GM12891 (cell line): Measurements from ENCODE around the gene EEFSEC.

Source experiments
- DNase-seq: peaks from one replicate; pipeline ENCODE4 v3.0.0; 2011; ENCODE audit warnings: low spot score; ENCODE audit not compliant: insufficient read length
- FAIRE-seq: peaks from 2 replicates; lab custom pipeline; 2011; peaks lifted over from hg19 to GRCh38; lab: Jason Lieb, UNC
- PAX5 ChIP-seq: IDR thresholded peaks from 2 replicates; pipeline ENCODE4 v1.6.1; 2011; ENCODE audit warnings: low read length, moderate library complexity, mild to moderate bottlenecking; ENCODE audit not compliant: insufficient read depth, severe bottlenecking
- POLR2A ChIP-seq: IDR thresholded peaks from 2 replicates; pipeline ENCODE4 v1.6.1; 2011; ENCODE audit warnings: low read depth, low read length, control low read depth
- POLR2AphosphoS5 ChIP-seq: IDR thresholded peaks from 2 replicates; pipeline ENCODE4 v1.6.1; 2011; ENCODE audit warnings: low read depth, low read length, control low read depth
- POU2F2 ChIP-seq: IDR thresholded peaks from 2 replicates; pipeline ENCODE4 v1.6.1; 2011; ENCODE audit warnings: low read depth, mild to moderate bottlenecking, control low read depth, low read length, moderate library complexity
- SPI1 ChIP-seq: IDR thresholded peaks from 2 replicates; pipeline ENCODE4 v1.6.1; 2011; ENCODE audit warnings: low read depth, low read length, control low read depth
- TAF1 ChIP-seq: IDR thresholded peaks from 2 replicates; pipeline ENCODE4 v1.6.1; 2011; ENCODE audit warnings: low read depth, low read length, control low read depth

The EEFSEC gene

GRCh38 chr3:128407247-128407646 lies 254.0 kb downstream of the EEFSEC start:
- FAIRE-seq: no peak
- DNase-seq: no peak
- no peak for TF ChIP-seq TAF1
- no peak for TF ChIP-seq PAX5
- no peak for TF ChIP-seq SPI1
- TF ChIP-seq POLR2AphosphoS5: no peak
- no peak for TF ChIP-seq POU2F2

GRCh38 chr3:128408012-128408692 lies 254.9 kb downstream of the EEFSEC start:
- no peak for TF ChIP-seq TAF1
- DNase-seq (no peak), FAIRE-seq (no peak)

- DNase-seq (no peak), FAIRE-seq (no peak)
- TF ChIP-seq POLR2A: no peak
- TF ChIP-seq POU2F2: no peak
- no peak for TF ChIP-seq POLR2AphosphoS5
- TF ChIP-seq SPI1: no peak
These were observed 255.7 kb downstream of the EEFSEC start for GRCh38 chr3:128408693-128409623.

DNA sequence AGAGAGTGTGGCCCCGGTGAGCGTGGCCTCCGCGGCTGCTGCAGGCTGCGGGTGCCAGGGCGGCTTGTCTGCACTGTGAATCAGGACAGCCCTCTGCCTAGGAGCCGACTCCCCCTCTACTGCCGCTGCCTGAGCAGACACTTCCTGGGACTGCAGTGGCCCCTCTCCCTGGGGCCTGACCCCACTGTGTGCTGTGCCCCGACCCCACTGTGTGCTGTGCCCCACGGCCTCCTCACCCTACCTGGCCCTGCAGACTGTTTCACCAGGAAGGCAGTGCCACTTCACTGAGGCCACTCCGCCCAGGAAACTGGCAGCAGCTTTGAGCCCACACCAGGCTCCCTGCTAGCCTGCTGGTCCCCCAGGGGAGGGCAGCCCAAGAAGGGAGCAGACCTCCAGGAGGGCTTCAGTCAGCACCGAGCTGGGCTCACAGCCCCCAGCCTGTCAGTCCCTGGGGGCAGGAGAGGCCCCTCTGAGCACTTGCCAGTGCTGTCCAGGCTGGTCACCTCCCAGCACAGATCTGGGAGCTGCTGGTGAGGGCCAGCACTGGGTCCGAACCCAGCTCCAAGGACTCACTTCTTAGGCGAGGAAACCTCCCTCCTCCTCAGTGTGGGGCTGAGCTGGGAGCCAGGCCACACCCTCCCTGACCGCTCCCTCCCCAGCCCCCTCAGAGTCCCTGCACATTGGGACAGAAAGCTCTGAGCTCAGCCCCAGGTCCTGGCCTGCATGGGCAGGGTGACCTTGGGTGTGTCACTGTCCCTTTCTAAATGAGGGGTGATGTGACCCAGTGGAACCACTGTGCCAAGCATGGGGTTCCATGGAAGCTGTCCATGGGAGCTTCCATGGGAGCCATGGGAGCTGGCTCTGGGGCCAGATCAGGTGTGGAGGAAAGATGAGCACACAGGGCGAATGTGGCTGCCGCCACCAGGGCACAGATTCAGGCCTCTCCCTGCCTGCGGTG lies 256.6 kb downstream of the EEFSEC start:
- DNase-seq: no peak
- TF ChIP-seq TAF1: no peak
- TF ChIP-seq PAX5: no peak
- no peak for TF ChIP-seq POLR2A
- TF ChIP-seq POU2F2: no peak
- no peak for TF ChIP-seq POLR2AphosphoS5
- no peak for TF ChIP-seq SPI1
- no peak for FAIRE-seq

- FAIRE-seq: no peak
- DNase-seq: no peak
- TF ChIP-seq TAF1 (no peak), PAX5 (no peak), POU2F2 (no peak), POLR2A (no peak), SPI1 (no peak), POLR2AphosphoS5 (no peak)
These were observed 257.6 kb downstream of the EEFSEC start for GRCh38 chr3:128410669-128411573.

DNA sequence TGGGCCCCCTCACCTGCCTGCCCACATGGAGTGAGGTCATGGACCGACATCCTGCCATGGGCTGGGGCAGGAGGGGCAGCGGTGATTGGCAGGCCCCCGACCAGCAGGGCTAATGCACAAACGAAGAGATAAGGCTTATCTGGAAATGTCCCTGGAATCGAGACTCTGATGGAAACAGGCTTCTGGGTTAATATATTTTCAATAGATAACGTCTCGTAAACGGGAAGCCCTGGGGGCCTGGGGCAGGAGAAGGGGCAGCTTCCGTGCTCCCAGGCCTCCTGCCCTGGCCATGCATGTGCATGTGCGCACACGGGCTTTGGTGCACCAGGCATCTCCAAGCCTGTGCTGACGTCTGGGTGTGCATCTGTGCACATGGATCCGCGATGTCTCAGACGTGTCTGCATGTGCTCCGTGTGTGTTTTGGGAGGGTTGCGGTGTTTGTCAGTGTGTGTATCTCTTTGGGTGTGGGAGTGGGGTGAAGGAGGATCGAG lies 258.3 kb downstream of the EEFSEC start:
- TF ChIP-seq PAX5 (no peak), POLR2AphosphoS5 (no peak), SPI1 (no peak), POLR2A (no peak), POU2F2 (no peak), TAF1 (no peak)
- FAIRE-seq: no peak
- DNase-seq: no peak

- FAIRE-seq: no peak
- no peak for TF ChIP-seq POLR2AphosphoS5
- no peak for TF ChIP-seq TAF1
- no peak for TF ChIP-seq POLR2A
- TF ChIP-seq PAX5: no peak
- TF ChIP-seq POU2F2: no peak
- TF ChIP-seq SPI1: no peak
- no peak for DNase-seq
These were observed 259.1 kb downstream of the EEFSEC start for GRCh38 chr3:128412180-128413002.

DNA sequence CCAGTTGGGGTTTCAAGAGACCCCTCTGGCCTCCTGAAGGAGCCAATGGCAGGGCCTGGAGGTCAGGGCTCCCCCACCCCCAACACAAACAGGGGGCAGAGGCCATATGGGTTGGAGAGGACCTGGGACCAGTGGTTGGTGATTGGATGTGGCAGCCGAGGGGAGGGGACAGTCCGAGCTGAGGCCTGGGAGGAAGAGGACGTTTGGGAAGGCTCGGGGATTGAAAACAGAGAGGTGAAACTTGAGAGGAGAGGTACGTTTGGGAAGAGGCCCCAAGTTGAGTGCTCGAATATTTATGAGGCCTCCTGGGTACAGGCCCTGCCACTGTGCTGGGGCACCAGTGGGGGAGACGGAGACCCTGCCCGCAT lies 259.7 kb downstream of the EEFSEC start:
- TF ChIP-seq POLR2A: no peak
- TF ChIP-seq TAF1: no peak
- TF ChIP-seq POU2F2: no peak
- TF ChIP-seq PAX5: no peak
- no peak for TF ChIP-seq SPI1
- TF ChIP-seq POLR2AphosphoS5: no peak
- no peak for DNase-seq
- no peak for FAIRE-seq
